NCI-H1694 treated with DMSO at 0.1 percent for 48 hours (cell line): ENCODE measurements around the gene CYP1A2.

Source experiments
- DNase-seq: peaks from one replicate; lab custom pipeline; 2025; lab: John Stamatoyannopoulos, UW

The CYP1A2 gene

DNA sequence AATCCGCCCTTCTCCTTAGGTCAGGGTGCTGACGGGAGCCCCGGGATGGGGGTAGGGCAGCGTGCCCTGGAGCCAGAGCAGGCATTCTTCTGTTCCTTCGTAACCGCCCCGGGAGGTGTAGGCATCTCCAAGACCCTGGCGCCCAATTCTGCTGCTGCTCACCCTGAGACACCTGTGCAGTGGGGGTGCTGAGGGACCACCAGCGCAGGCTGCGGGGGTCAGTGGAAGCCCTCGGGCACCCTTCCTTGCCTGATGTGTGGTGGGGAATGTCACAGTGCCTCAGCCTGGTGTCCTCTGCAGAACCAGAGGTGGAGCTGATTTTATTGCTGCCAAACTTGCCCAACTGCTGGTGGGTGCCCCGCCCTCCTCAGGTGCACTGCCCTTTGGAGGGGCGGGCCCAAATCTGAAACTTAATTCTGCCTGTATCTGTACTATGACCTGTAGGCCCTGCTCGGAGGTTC lies 40.6 kb downstream of the CYP1A2 start:
- no peak for DNase-seq

GRCh38 chr15:74789741-74790079 lies 41.1 kb downstream of the CYP1A2 start:
- DNase-seq, result no peak

DNA sequence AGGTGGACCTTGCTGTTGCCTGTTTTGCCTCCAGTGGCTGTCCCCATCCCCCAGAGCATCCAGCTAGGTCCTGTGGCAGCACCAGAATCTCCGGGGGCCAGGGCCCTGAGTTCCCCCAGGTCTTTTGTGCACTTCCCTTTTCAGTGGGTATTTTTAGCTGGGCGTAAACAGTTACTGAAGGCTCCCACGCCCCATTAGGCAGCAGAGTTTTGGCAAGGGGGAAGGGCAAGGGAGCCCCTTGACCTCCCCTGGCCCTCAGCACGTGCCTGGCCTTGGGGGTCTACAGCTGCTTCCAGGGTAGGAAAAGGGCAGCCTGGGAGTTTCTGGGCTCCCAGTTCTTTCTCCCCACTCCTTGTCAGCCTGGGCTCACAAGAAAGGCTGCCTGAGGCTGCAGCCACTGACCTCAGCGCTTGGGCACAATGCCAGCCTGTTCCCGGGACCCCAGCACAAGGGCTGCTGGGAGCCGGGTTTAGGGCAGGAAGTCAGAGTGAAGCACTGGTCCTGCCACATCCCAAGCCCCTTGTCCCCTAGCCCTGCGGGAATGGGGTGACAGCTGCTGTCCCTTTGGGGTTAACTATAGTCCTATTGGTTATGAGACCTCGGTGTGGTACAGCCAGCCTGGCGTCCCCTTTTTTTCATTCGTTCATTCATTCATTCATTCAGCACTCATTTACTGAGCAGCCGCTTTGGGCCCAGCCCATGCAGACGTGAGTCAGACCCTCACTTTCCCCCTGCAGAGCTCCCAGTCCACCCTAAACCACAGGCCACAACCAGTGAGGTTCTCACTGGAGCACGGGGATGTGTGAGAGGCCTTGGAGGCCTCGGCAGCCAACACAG lies 41.7 kb downstream of the CYP1A2 start:
- DNase-seq, result no peak

GRCh38 chr15:74791007-74791406 lies 42.4 kb downstream of the CYP1A2 start:
- no peak for DNase-seq

- DNase-seq, result no peak
Measured at GRCh38 chr15:74791667-74792066, 43.0 kb downstream of the CYP1A2 start.

DNA sequence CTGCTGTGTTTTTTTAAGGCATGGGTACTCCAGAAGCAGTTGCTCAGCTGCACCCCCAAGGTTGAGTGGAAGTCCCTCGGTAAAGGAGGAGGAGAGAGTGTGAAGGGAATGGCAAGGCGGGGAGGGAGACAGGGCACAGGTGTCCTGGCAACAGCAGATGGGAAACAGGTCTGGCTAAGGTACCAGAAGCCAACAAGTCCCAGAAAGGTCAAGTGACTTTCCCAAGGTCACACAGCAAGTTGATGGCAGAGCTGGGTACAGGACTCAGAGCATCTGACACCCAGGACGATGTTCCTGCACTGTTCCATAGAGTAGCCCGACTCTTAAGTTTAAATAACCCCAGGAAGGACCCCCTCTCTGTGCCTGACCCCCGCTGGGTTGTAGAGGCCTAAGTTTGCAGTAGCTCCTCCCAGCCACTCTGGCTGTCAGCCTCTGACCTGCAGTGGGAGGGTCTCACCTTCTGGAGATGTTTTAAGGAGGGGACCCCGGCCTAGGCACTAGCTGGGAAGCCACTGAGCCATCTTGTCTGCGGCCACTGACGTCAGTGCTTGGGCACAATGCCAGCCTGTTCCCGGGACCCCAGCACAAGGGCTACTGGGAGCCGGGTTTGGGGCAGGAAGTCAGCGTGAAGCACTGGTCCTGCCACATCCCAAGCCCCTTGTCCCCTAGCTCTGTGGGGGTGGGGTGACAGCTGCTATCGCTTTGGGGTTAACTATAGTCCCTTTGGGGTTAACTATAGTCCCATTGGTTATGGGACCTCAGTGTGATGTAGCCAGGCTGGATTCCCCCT lies 43.8 kb downstream of the CYP1A2 start:
- no peak for DNase-seq

GRCh38 chr15:74793135-74794028 lies 44.7 kb downstream of the CYP1A2 start:
- DNase-seq, result no peak

- no peak for DNase-seq
Measured at GRCh38 chr15:74794248-74794969, 45.8 kb downstream of the CYP1A2 start.

DNA sequence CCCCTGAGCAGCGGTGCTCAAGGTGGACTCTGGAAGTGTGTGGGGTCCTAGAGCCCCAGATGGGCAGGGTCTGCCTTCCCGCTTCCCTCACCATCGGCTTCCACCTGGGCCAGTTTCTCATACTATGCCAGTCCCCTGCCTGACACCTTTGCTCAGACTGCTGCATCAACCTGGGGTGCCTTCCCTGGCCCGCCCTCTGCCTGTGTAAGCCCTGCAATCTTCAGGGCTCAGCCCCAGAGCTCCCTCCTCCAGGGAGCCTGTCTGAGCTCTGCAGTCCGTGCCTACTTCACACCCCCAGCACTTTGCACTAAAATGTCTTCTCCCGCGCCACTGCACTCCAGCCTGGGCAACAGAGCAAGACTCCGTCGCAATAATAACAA lies 46.3 kb downstream of the CYP1A2 start:
- DNase-seq, result no peak

- no peak for DNase-seq
Measured at GRCh38 chr15:74795966-74796625, 47.5 kb downstream of the CYP1A2 start.

- DNase-seq, result no peak
Measured at GRCh38 chr15:74798388-74799254, 50.0 kb downstream of the CYP1A2 start.

DNA sequence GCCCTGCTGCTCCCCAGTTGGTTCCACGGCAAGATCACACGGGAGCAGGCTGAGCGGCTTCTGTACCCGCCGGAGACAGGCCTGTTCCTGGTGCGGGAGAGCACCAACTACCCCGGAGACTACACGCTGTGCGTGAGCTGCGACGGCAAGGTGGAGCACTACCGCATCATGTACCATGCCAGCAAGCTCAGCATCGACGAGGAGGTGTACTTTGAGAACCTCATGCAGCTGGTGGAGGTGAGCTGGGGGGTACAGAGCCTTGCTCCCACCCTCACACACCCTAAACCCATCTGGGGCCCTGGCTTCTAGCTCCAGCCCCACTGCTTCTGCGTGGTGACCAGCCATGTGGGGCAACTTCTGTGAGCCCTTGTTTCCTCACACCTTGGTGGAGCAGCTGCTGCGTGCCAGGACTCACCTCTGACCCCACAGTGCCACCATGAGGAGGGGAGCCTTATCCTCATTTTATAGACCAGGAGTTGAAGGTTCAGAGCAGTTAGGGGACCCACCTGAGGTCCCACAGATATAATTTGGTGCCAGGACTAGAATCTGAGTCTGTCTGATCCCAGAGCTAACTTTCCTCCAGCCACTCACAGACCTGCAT lies 50.7 kb downstream of the CYP1A2 start:
- DNase-seq, result no peak

- DNase-seq, result no peak
Measured at GRCh38 chr15:74799856-74800558, 51.4 kb downstream of the CYP1A2 start.

DNA sequence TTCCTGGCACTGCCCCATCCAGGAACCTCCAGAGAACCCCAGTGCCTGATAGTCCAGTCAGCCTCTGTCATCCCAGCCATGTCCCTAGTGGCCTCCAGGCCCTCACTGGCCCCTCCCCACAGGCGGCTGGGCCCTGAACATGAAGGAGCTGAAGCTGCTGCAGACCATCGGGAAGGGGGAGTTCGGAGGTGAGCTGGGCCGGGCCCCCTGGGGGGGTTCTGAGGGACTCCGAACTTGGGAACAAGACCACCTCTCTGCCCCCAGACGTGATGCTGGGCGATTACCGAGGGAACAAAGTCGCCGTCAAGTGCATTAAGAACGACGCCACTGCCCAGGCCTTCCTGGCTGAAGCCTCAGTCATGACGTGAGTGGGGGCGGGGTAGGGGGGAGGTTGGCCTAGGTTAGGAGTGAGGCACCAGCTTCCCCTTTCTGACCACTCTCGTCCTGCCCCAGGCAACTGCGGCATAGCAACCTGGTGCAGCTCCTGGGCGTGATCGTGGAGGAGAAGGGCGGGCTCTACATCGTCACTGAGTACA lies 52.0 kb downstream of the CYP1A2 start:
- no peak for DNase-seq

DNA sequence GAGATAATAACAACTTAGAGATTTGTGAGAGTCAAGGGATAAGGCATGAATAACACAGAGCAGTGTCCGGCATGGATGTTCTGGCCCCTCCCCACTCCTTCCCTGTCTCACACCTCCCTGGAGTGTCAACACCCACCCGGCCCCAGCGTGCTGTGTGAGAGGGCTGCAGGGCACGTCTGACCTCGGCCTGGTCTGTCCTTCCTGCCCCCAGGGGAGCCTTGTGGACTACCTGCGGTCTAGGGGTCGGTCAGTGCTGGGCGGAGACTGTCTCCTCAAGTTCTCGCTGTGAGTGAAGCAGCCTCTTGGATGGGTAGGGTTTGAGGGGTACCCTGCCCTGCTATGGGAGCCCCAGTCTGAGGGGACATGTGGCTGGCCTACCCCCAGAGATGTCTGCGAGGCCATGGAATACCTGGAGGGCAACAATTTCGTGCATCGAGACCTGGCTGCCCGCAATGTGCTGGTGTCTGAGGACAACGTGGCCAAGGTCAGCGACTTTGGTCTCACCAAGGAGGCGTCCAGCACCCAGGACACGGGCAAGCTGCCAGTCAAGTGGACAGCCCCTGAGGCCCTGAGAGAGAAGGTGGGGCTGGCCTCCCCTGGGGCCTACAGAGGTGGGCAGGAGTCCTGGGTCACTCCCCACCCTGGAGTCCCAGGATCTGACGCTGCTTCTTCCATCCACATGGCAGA lies 52.8 kb downstream of the CYP1A2 start:
- DNase-seq, result no peak

DNA sequence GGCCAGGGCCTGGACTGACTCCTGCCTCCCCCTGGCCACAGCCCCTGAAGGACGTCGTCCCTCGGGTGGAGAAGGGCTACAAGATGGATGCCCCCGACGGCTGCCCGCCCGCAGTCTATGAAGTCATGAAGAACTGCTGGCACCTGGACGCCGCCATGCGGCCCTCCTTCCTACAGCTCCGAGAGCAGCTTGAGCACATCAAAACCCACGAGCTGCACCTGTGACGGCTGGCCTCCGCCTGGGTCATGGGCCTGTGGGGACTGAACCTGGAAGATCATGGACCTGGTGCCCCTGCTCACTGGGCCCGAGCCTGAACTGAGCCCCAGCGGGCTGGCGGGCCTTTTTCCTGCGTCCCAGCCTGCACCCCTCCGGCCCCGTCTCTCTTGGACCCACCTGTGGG lies 53.6 kb downstream of the CYP1A2 start:
- DNase-seq, result no peak

DNA sequence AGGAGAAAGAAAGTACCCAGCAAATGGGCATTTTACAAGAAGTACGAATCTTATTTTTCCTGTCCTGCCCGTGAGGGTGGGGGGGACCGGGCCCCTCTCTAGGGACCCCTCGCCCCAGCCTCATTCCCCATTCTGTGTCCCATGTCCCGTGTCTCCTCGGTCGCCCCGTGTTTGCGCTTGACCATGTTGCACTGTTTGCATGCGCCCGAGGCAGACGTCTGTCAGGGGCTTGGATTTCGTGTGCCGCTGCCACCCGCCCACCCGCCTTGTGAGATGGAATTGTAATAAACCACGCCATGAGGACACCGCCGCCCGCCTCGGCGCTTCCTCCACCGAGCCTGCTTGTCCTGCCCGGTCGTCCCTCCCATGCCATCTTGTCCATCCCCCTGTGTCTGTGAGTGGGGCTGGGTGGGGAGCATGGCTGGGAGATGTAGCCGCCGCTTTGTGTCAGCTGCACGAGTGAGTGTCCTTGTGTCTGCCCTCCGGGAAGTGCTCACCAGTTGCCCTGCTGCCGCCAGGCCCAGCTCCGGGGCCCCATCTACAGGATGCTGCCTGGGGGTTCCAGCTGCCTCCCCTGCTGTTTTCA lies 54.3 kb downstream of the CYP1A2 start:
- DNase-seq, result no peak

DNA sequence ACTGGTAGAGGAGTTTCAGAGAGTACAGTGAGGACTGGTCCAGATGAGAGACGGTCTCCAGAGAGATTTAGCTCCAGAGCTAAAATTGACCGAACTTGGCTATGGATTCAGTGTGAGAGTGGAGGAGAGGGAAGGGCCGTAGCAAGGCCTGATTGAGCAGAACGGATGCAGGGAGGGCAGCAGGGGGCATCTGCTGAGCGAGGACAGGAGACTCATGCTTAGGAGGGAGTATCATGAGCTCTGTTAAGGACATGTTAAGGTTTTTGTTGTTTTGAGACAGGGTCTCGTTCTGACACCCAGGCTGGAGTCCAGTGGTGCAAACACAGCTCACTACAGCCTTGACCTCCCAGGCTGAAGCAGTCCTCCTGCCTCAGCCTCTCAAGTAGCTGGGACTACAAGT lies 56.3 kb downstream of the CYP1A2 start:
- no peak for DNase-seq
